Urinary bladder (tissue), 4 donors: ENCODE data around the gene DYNLRB2. TPM values are rescaled to one million over a fixed set of nuclear protein-coding genes. Genes with fewer than 3 reads are reported as not detected.

Source experiments
- DNase-seq: peaks from one replicate; pipeline ENCODE4 v3.0.0-alpha.2; 2015; ENCODE audit errors: extremely low spot score
- H3K27ac ChIP-seq: one replicate; pipeline ENCODE4 v1.5.1; 2013; ENCODE audit warnings: low read depth, mild to moderate bottlenecking, moderate library complexity
- H3K36me3 ChIP-seq: one replicate; pipeline ENCODE4 v1.6.1; 2013; ENCODE audit warnings: mild to moderate bottlenecking, moderate library complexity; ENCODE audit not compliant: insufficient read depth
- H3K4me1 ChIP-seq: one replicate; pipeline ENCODE4 v1.6.1; 2013; ENCODE audit warnings: mild to moderate bottlenecking, moderate library complexity; ENCODE audit not compliant: insufficient read depth
- H3K4me3 ChIP-seq: one replicate; pipeline ENCODE4 v1.5.1; 2013; ENCODE audit warnings: low read depth, low read length
- WGBS: extraction: QIAGEN DNeasy Blood & Tissue Kit; methylation state at CpG from one replicate; pipeline ENCODE4 v1.1.7; 2013; 5-methylcytosine and 5-hydroxymethylcytosine counted together
- polyA plus RNA-seq: library from polyadenylated mRNA; stranded (reverse); fragments of 200-250 nt; gene quantifications from one replicate; pipeline ENCODE4 v1.2.3, GENCODE V29; 2013
- total RNA-seq: library from RNA; depleted of rRNA; stranded (reverse); fragments of >200 nt; gene quantifications from one replicate; pipeline ENCODE4 v1.2.3, GENCODE V29; 2014
- donor health status: healthy with polysubstance abuse.
- donor health status: healthy.

DYNLRB2 gene
- total and polyA plus RNA-seq, 2 donors = 0.77 to 1.9 TPM

GRCh38 chr16:80526418-80527061 lies 14.3 kb upstream of the DYNLRB2 start:
- WGBS = 27% methylated on average over 6 of the region's 6 CpGs
- peak; percentile 36 for DNase-seq
- Histone ChIP-seq H3K27ac (no peak overlapping the region), H3K36me3 (no peaks in the 10 kb centered on the region), H3K4me3 (no peak overlapping the region), H3K4me1 (no peaks in the 10 kb centered on the region)

DNA sequence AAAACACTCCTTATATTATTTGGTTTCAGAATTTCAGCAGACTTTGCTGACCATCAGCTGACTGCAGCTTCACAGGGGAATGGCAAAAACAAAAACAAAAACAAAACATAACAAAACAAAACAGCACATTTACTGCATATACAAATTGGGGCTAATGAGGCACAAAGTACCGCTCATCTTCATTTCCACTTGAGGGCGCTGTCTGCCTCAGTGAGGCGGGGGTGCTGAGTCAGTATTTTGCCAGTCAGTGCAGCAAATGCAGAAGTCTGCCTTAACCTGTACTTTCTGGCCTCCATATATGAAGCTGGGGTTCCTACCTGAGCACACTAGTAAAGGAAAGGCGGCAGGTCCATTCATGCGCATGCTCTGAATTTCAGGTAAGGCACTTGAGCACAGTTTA lies 13.5 kb upstream of the DYNLRB2 start:
- H3K27ac ChIP-seq = no peak overlapping the region
- H3K4me3 ChIP-seq = no peak overlapping the region
- WGBS = 50% methylated on average over 5 of the region's 5 CpGs
- no peak for DNase-seq
- H3K4me1 ChIP-seq = no peaks in the 10 kb centered on the region
- H3K36me3 ChIP-seq = no peaks in the 10 kb centered on the region

DNA sequence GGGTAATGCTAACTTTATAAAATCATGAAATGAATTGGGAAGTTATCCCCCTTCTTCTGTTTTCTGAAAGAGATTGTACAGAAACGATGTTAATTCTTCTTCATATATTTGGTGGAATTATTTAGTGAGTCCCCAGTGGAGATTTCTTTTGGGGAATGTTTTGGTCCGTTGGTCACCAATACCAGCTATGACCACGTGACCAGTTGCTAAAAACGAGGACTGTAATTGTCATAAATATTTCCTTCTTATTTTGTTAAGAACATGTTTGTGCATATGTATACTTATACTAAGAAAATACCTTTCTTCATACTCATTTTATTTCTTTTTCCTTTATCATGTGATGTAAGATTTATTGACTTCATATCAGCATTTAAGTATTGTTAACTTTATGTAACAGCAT lies 10.3 kb upstream of the DYNLRB2 start:
- no peaks in the 10 kb centered on the region for H3K4me1 ChIP-seq
- no peak overlapping the region for H3K4me3 ChIP-seq
- no peaks in the 10 kb centered on the region for H3K36me3 ChIP-seq
- WGBS = 75% methylated on average over 4 of the region's 4 CpGs
- H3K27ac ChIP-seq = no peak overlapping the region
- no peak for DNase-seq

GRCh38 chr16:80536238-80536637 lies 4.6 kb upstream of the DYNLRB2 start:
- H3K4me1 ChIP-seq = no peaks in the 10 kb centered on the region
- no peak overlapping the region for H3K4me3 ChIP-seq
- WGBS = 60% methylated on average over 2 of the region's 2 CpGs
- H3K36me3 ChIP-seq = no peaks in the 10 kb centered on the region
- DNase-seq = no peak
- no peak overlapping the region for H3K27ac ChIP-seq

GRCh38 chr16:80541306-80541694 lies 507 bp downstream of the DYNLRB2 start:
- WGBS = 22% methylated on average over 6 of the region's 6 CpGs
- Histone ChIP-seq H3K4me3 (peak overlapping the region; percentile 45), H3K36me3 (no peaks in the 10 kb centered on the region), H3K27ac (no peak overlapping the region), H3K4me1 (no peaks in the 10 kb centered on the region)
- no peak for DNase-seq

DNA sequence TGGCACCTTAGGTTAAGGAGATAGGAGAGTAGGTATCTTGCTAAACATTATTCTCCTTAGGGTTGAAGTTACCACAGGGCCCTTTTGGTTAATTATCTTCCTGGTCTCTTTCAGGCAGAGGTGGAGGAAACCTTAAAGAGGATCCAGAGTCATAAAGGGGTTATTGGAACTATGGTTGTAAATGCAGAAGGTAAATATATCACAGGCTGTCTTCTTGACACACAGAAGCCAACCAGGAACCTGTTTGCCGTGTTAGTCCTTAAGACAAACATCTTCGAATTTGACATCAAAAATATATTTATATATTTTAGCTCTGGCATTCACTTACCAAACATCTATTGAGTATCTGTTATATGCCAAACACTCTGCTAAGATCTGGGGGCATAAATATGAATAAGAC lies 2.4 kb downstream of the DYNLRB2 start:
- no peaks in the 10 kb centered on the region for H3K36me3 ChIP-seq
- H3K4me1 ChIP-seq = no peaks in the 10 kb centered on the region
- no peak for DNase-seq
- no peak overlapping the region for H3K4me3 ChIP-seq
- H3K27ac ChIP-seq = no peak overlapping the region
- WGBS = 70% methylated on average over 2 of the region's 2 CpGs

GRCh38 chr16:80544326-80544725 lies 3.5 kb downstream of the DYNLRB2 start:
- H3K27ac ChIP-seq = no peak overlapping the region
- no peak overlapping the region for H3K4me3 ChIP-seq
- 82% methylated on average over 6 of the region's 6 CpGs for WGBS
- no peak for DNase-seq
- H3K4me1 ChIP-seq = no peaks in the 10 kb centered on the region
- H3K36me3 ChIP-seq = no peaks in the 10 kb centered on the region

- H3K4me1 ChIP-seq = no peaks in the 10 kb centered on the region
- H3K4me3 ChIP-seq = no peak overlapping the region
- no peak overlapping the region for H3K27ac ChIP-seq
- no peaks in the 10 kb centered on the region for H3K36me3 ChIP-seq
- WGBS = 71% methylated on average over 4 of the region's 4 CpGs
- no peak for DNase-seq
These were observed 5.5 kb downstream of the DYNLRB2 start for GRCh38 chr16:80546249-80546648.

DNA sequence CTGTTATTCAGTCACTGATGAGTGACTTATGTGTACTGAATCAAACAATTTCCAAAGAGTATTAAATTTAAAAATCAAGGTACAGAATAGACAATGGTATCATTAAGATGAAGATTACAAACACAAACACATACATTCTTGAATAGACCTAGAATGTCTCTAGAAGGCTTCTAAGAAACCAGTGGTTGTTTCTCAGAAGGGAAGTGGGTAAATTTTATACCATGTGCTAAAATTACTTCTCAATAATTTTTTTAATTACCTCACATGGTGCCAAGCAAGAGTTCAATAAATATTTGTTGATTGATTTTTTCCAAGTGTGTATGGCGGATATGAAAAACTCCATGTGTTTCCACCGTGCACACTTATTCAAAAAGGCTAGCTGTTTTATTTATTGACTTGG lies 6.4 kb downstream of the DYNLRB2 start:
- no peaks in the 10 kb centered on the region for H3K36me3 ChIP-seq
- no peak for DNase-seq
- no peak overlapping the region for H3K4me3 ChIP-seq
- H3K4me1 ChIP-seq = no peaks in the 10 kb centered on the region
- 84% methylated on average over 2 of the region's 2 CpGs for WGBS
- no peak overlapping the region for H3K27ac ChIP-seq

- no peak overlapping the region for H3K27ac ChIP-seq
- no peaks in the 10 kb centered on the region for H3K4me1 ChIP-seq
- no peaks in the 10 kb centered on the region for H3K36me3 ChIP-seq
- WGBS = 36% methylated on average over 5 of the region's 5 CpGs
- H3K4me3 ChIP-seq = no peak overlapping the region
- peak; percentile 43 for DNase-seq
These were observed 11.5 kb downstream of the DYNLRB2 start for GRCh38 chr16:80552277-80552676.

DNA sequence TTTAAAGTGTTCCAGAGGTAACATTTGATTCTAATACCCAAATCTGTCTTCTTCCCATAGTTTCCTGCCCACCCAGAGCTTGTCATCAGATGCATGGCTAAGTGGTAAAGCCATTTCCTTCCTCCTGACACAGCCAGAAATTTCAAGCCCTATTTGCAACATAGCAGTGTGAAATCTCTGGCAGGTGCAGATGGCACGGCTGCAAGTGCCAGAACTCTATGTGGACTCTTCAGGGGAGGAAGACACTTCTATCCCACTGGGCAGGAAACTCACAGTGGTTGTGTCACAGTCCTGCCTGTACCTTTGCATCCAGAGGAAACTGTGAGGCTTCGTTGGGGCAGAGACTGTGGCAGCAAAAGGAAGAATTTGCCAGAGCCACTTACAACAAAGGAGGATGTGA lies 13.2 kb downstream of the DYNLRB2 start:
- Histone ChIP-seq H3K36me3 (no peaks in the 10 kb centered on the region), H3K4me3 (no peak overlapping the region), H3K27ac (no peak overlapping the region), H3K4me1 (no peaks in the 10 kb centered on the region)
- 13% methylated on average over 2 of the region's 2 CpGs for WGBS
- DNase-seq = no peak

- Histone ChIP-seq H3K4me1 (no peaks in the 10 kb centered on the region), H3K27ac (no peak overlapping the region), H3K4me3 (no peak overlapping the region), H3K36me3 (no peaks in the 10 kb centered on the region)
- WGBS = 70% methylated on average over 3 of the region's 3 CpGs
- no peak for DNase-seq
These were observed 15.7 kb downstream of the DYNLRB2 start for GRCh38 chr16:80556481-80556880.

- no peak for DNase-seq
- Histone ChIP-seq H3K36me3 (no peaks in the 10 kb centered on the region), H3K27ac (no peak overlapping the region), H3K4me3 (no peak overlapping the region), H3K4me1 (no peaks in the 10 kb centered on the region)
- WGBS = 77% methylated on average over 5 of the region's 5 CpGs
These were observed 16.2 kb downstream of the DYNLRB2 start for GRCh38 chr16:80557037-80557436.

DNA sequence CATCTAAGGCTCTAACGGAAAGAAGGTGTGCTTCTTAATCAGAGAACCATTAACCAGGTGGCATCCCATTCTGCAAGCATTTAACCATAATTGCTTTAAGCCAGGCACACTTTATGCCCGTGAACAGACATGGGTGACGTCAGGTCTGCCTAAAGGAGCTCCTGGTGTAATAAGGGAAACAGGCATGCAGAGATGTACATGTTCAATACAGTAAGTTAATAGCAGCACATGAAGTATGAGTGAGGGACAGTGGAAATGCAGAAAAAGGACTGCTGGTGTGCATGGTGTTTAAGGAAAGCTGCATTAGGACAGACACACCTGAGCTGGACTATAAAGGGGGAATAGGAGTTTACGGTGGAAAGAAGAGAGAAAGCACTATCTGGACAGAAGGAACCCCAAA lies 18.6 kb downstream of the DYNLRB2 start:
- Histone ChIP-seq H3K4me3 (no peak overlapping the region), H3K4me1 (no peaks in the 10 kb centered on the region), H3K27ac (no peak overlapping the region), H3K36me3 (no peaks in the 10 kb centered on the region)
- no peak for DNase-seq
- 70% methylated on average over 4 of the region's 4 CpGs for WGBS

- DNase-seq = no peak
These were observed 22.3 kb downstream of the DYNLRB2 start for GRCh38 chr16:80563066-80563465.

More at GRCh38 chr16:80563066-80563465, 22.3 kb downstream of the DYNLRB2 start:
- Histone ChIP-seq H3K4me3 (no peak overlapping the region), H3K4me1 (no peaks in the 10 kb centered on the region), H3K27ac (no peak overlapping the region), H3K36me3 (no peaks in the 10 kb centered on the region)
- 86% methylated on average over 3 of the region's 3 CpGs for WGBS
